Measurements from ENCODE around the gene MMP17. TPM values are rescaled to one million over a fixed set of nuclear protein-coding genes. Genes with fewer than 3 reads are reported as not detected.

Gene MMP17
- total RNA-seq, 2 experiments from 2014 or later, result 0.17 to 0.27 TPM

DNA sequence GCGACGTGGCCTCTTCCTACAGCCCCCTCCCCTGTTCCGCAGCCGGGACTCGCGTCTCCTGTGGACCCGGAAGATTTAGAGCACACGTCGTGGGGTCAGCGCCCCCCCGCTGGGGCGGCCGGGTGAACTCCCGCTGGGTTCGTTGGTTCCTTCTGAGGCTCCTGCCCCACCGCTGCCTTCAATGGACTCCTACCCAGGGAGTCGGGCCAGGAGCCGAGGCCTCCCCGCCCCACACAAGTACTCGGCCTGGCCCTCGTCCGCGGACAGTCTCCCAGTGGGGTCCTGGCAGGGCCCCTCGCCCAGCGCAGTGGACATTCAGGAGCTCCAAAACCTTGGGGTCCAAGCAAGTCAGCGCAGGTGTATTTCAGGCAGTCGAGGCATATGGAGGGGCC, 1.2 kb downstream of the MMP17 start:
- Histone ChIP-seq H3K27ac (ENCODE audit: low read depth in 1 of 2, low read length in 2 of 2) (no peak overlapping the region), H3K27me3 (ENCODE audit: control insufficient read depth in 1 of 2, insufficient read depth in 2 of 2, low read length in 2 of 2) (peaks cover 30 to 47% of the 10 kb centered on the region in 2 experiments), H3K36me3 (ENCODE audit: insufficient read depth, low read length) (no peaks in the 10 kb centered on the region), H3K9me3 (ENCODE audit: control insufficient read depth in 1 of 2, insufficient read depth in 1 of 2, low read length in 2 of 2) (peaks cover 0 to 17% of the 10 kb centered on the region in 2 experiments), H3K4me1 (ENCODE audit: insufficient read depth, low read length) (peaks cover 28% of the 10 kb centered on the region), H3K4me3 (ENCODE audit: low read length) (peak overlapping the region; percentile 35)
- no peak for ATAC-seq (ENCODE audit: poor library complexity)
- Mint-ChIP-seq H3K36me3 (ENCODE audit: low read depth) (no peaks in the 10 kb centered on the region), H3K9me3 (no peaks in the 10 kb centered on the region), H3K27me3 (peaks cover 61% of the 10 kb centered on the region), H3K4me3 (peak overlapping the region; percentile 74), H3K27ac (no peak overlapping the region), H3K4me1 (ENCODE audit: low read depth) (peaks cover 13% of the 10 kb centered on the region)
- TF ChIP-seq, protein P1, sequence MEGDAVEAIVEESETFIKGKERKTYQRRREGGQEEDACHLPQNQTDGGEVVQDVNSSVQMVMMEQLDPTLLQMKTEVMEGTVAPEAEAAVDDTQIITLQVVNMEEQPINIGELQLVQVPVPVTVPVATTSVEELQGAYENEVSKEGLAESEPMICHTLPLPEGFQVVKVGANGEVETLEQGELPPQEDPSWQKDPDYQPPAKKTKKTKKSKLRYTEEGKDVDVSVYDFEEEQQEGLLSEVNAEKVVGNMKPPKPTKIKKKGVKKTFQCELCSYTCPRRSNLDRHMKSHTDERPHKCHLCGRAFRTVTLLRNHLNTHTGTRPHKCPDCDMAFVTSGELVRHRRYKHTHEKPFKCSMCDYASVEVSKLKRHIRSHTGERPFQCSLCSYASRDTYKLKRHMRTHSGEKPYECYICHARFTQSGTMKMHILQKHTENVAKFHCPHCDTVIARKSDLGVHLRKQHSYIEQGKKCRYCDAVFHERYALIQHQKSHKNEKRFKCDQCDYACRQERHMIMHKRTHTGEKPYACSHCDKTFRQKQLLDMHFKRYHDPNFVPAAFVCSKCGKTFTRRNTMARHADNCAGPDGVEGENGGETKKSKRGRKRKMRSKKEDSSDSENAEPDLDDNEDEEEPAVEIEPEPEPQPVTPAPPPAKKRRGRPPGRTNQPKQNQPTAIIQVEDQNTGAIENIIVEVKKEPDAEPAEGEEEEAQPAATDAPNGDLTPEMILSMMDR (IDR thresholded peaks at IDR 0.05), result no peak
- intact Hi-C loops (cut with DNase I, micrococcal nuclease), result no loop called here
- POLR2A ChIA-PET, result no interaction called here
- CTCF ChIA-PET, result no interaction called here
- peak in 2 of 14 experiments; percentile 32 for DNase-seq

DNA sequence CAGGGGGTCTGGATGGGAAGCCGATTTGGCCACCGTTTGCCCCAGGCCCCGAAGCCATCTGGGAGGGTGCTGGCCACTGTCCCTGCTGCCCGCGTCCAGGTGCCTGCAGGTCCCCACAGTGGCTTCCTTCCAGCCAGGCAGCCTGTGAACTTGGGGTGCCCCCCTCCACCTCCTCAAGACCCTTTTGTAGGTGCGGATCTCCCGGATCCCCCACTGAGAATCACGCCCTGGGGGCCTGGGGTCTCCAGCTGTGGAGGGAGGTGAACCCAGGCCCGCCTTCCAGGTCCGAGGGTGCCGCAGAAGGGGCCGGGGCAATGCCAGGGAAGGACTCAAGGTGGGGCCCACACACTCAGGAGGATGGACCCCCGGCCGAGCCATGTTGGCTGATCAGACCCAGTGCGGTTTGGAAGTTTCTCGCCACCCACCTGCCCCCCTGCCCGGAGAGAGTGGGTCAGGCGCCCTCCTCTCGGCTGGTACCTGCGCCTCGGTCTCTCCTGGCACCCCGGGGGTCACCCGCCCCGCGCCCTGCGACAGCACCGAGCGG, 1.7 kb downstream of the MMP17 start:
- TF ChIP-seq, protein P1 (IDR thresholded peaks at IDR 0.05), result no peak
- intact Hi-C loops (cut with DNase I, micrococcal nuclease), result loop anchor here (10.0 kb wide), 2 partner anchors 115 to 725 kb away; partner anchors contain the start of gene EP400 (in 1 of the 2)
- peaks cover 13% of the 10 kb centered on the region for H3K4me1 Mint-ChIP-seq (ENCODE audit: low read depth)
- ATAC-seq (ENCODE audit: poor library complexity), result no peak
- Histone ChIP-seq H3K9me3 (ENCODE audit: control insufficient read depth in 1 of 2, insufficient read depth in 1 of 2, low read length in 2 of 2) (peaks cover 0 to 17% of the 10 kb centered on the region in 2 experiments), H3K27ac (ENCODE audit: low read depth in 1 of 2, low read length in 2 of 2) (no peak overlapping the region), H3K27me3 (ENCODE audit: control insufficient read depth in 1 of 2, insufficient read depth in 2 of 2, low read length in 2 of 2) (peaks cover 30 to 47% of the 10 kb centered on the region in 2 experiments), H3K36me3 (ENCODE audit: insufficient read depth, low read length) (no peaks in the 10 kb centered on the region), H3K4me1 (ENCODE audit: insufficient read depth, low read length) (peaks cover 28% of the 10 kb centered on the region), H3K4me3 (ENCODE audit: low read length) (peak overlapping the region; percentile 10)
- no peaks in the 10 kb centered on the region for H3K36me3 Mint-ChIP-seq (ENCODE audit: low read depth)
- ChIA-PET CTCF (no interaction called here), POLR2A (no interaction called here)
- peaks cover 56% of the 10 kb centered on the region for H3K27me3 Mint-ChIP-seq
- H3K27ac Mint-ChIP-seq, result no peak overlapping the region
- no peaks in the 10 kb centered on the region for H3K9me3 Mint-ChIP-seq
- DNase-seq, result no peak
- no peak overlapping the region for H3K4me3 Mint-ChIP-seq

DNA sequence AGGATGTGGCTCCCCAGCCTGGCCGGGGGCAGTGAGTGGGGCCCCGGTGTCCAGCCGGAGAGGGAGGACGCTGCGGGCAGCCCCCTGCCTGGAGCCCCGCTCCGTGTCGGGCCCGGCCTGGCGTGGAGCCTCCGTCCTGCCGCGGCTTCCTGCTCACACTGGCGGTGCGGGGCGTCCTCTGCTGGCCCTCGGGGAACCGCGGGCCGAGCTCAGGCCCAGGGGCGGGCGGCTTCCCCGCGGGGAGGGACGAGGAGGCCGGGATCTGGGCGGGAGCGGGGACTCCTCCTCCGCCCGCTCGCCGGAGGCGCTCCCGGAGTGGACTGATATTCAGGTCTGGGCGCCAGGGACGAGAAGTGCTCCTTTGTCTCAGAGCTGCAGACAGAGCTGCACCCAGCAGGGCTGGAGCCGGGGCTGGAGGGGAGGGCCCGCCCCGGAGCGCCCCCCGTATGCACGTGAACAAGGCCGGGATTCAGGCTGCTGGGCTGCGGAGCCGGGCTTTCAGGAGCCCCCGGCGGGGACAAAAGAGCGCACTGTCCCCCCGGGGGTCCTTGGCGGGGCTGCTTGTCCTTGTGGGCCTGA, 2.2 kb downstream of the MMP17 start:
- ChIA-PET POLR2A (no interaction called here), CTCF (no interaction called here)
- Mint-ChIP-seq H3K27ac (no peak overlapping the region), H3K36me3 (ENCODE audit: low read depth) (no peaks in the 10 kb centered on the region), H3K9me3 (no peaks in the 10 kb centered on the region), H3K27me3 (peaks cover 51% of the 10 kb centered on the region), H3K4me1 (ENCODE audit: low read depth) (peaks cover 13% of the 10 kb centered on the region), H3K4me3 (peak overlapping the region; percentile 78)
- Histone ChIP-seq H3K27ac (ENCODE audit: low read depth in 1 of 2, low read length in 2 of 2) (no peak overlapping the region), H3K36me3 (ENCODE audit: insufficient read depth, low read length) (no peaks in the 10 kb centered on the region), H3K4me1 (ENCODE audit: insufficient read depth, low read length) (peaks cover 28% of the 10 kb centered on the region), H3K4me3 (ENCODE audit: low read length) (peak overlapping the region; percentile 44), H3K9me3 (ENCODE audit: control insufficient read depth in 1 of 2, insufficient read depth in 1 of 2, low read length in 2 of 2) (peaks cover 0 to 17% of the 10 kb centered on the region in 2 experiments), H3K27me3 (ENCODE audit: control insufficient read depth in 1 of 2, insufficient read depth in 2 of 2, low read length in 2 of 2) (peaks cover 30 to 45% of the 10 kb centered on the region in 2 experiments)
- intact Hi-C loops (cut with DNase I, micrococcal nuclease), result loop anchor here (10.0 kb wide), 2 partner anchors 114 to 726 kb away; partner anchors contain the start of gene EP400 (in 1 of the 2)
- peak in 5 of 14 experiments; percentile 25 to 64 (median 46) for DNase-seq
- TF ChIP-seq, protein P1 (IDR thresholded peaks at IDR 0.05), result no peak
- peak; percentile 21 for ATAC-seq (ENCODE audit: poor library complexity)
